ENCODE results near the gene ITPK1.

DNA sequence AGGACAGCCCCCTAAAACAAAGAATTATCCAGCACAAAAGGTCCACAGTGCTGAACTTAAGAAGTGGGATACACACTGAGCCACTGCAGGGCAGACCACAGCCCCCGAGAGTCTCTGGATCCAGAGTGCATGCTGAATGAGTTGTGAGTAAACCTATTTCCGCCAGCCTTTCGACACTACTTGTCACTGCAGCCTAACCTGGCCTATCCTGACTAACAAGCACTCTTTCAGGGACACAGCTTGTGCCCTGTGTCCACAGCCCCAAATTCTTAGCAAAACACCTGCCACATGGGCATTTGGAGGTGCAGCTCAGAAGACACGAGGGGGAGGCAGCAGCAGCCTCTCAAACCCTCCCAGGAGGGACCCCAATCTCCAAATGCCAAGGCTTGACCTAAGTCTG, 31.3 kb downstream of the ITPK1 start:
- TF ChIP-seq, protein P1, sequence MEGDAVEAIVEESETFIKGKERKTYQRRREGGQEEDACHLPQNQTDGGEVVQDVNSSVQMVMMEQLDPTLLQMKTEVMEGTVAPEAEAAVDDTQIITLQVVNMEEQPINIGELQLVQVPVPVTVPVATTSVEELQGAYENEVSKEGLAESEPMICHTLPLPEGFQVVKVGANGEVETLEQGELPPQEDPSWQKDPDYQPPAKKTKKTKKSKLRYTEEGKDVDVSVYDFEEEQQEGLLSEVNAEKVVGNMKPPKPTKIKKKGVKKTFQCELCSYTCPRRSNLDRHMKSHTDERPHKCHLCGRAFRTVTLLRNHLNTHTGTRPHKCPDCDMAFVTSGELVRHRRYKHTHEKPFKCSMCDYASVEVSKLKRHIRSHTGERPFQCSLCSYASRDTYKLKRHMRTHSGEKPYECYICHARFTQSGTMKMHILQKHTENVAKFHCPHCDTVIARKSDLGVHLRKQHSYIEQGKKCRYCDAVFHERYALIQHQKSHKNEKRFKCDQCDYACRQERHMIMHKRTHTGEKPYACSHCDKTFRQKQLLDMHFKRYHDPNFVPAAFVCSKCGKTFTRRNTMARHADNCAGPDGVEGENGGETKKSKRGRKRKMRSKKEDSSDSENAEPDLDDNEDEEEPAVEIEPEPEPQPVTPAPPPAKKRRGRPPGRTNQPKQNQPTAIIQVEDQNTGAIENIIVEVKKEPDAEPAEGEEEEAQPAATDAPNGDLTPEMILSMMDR (conservative IDR thresholded peaks at IDR 0.05) = no peak
- no peak for TF ChIP-seq EZH2 (IDR thresholded peaks at IDR 0.05; ENCODE audit: low read depth)
